Measurements from ENCODE around the gene HSF2BP.
"Not testable (repeated sequence)": the region's sequence is repeated elsewhere in the genome, so short reads cannot be mapped to it uniquely, and the experiment has no call there.

- TF ChIP-seq, protein P1, sequence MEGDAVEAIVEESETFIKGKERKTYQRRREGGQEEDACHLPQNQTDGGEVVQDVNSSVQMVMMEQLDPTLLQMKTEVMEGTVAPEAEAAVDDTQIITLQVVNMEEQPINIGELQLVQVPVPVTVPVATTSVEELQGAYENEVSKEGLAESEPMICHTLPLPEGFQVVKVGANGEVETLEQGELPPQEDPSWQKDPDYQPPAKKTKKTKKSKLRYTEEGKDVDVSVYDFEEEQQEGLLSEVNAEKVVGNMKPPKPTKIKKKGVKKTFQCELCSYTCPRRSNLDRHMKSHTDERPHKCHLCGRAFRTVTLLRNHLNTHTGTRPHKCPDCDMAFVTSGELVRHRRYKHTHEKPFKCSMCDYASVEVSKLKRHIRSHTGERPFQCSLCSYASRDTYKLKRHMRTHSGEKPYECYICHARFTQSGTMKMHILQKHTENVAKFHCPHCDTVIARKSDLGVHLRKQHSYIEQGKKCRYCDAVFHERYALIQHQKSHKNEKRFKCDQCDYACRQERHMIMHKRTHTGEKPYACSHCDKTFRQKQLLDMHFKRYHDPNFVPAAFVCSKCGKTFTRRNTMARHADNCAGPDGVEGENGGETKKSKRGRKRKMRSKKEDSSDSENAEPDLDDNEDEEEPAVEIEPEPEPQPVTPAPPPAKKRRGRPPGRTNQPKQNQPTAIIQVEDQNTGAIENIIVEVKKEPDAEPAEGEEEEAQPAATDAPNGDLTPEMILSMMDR (IDR thresholded peaks at IDR 0.05) = not testable (repeated sequence)
- TF ChIP-seq POLR2A, EP300, POLR2AphosphoS5 (IDR thresholded peaks at IDR 0.05): not testable (repeated sequence)
Observed at GRCh38 chr21:43498924-43499323, 160.4 kb downstream of the HSF2BP start.

All from gastroesophageal sphincter (tissue), 3 donors.